Superior temporal gyrus (tissue), 1 donor: Measurements from ENCODE around the gene COX7A2L.
A peak's percentile ranks its signal among the peaks of the same experiment; 100 is the strongest.
"Not testable (repeated sequence)": the region's sequence is repeated elsewhere in the genome, so short reads cannot be mapped to it uniquely, and the experiment has no call there.

Source experiments
- DNase-seq: peaks from one replicate; pipeline ENCODE4 v3.0.0-alpha.2; 2016; ENCODE audit errors: extremely low spot score

The COX7A2L gene

GRCh38 chr2:42339191-42339912 is 21.7 kb downstream of the COX7A2L start:
- DNase-seq: no peak

GRCh38 chr2:42338567-42339190 is 22.3 kb downstream of the COX7A2L start:
- DNase-seq: no peak

GRCh38 chr2:42337846-42338566 is 23.0 kb downstream of the COX7A2L start:
- DNase-seq: no peak

GRCh38 chr2:42337356-42337820 is 23.6 kb downstream of the COX7A2L start:
- DNase-seq: no peak

GRCh38 chr2:42336361-42336965 is 24.6 kb downstream of the COX7A2L start:
- DNase-seq: no peak

- no peak for DNase-seq
These were observed 25.4 kb downstream of the COX7A2L start for GRCh38 chr2:42335514-42336104.

GRCh38 chr2:42334865-42335264 is 26.2 kb downstream of the COX7A2L start:
- DNase-seq: not testable (repeated sequence)

- DNase-seq: no peak
These were observed 26.8 kb downstream of the COX7A2L start for GRCh38 chr2:42334220-42334619.

- no peak for DNase-seq
These were observed 27.4 kb downstream of the COX7A2L start for GRCh38 chr2:42333579-42333978.

- DNase-seq: no peak
These were observed 28.4 kb downstream of the COX7A2L start for GRCh38 chr2:42332575-42332974.

GRCh38 chr2:42331569-42332284 is 29.3 kb downstream of the COX7A2L start:
- no peak for DNase-seq

- DNase-seq: no peak
These were observed 31.3 kb downstream of the COX7A2L start for GRCh38 chr2:42329736-42330135.

- DNase-seq: no peak
These were observed 32.1 kb downstream of the COX7A2L start for GRCh38 chr2:42328923-42329322.

- DNase-seq: peak; percentile 66
These were observed 32.7 kb downstream of the COX7A2L start for GRCh38 chr2:42328148-42328833.

- DNase-seq: no peak
These were observed 33.9 kb downstream of the COX7A2L start for GRCh38 chr2:42327125-42327524.

GRCh38 chr2:42325609-42326008 is 35.4 kb downstream of the COX7A2L start:
- no peak for DNase-seq

GRCh38 chr2:42324949-42325348 is 36.1 kb downstream of the COX7A2L start:
- DNase-seq: no peak

- no peak for DNase-seq
These were observed 36.8 kb downstream of the COX7A2L start for GRCh38 chr2:42324244-42324643.

- DNase-seq: no peak
These were observed 39.5 kb downstream of the COX7A2L start for GRCh38 chr2:42321452-42322064.

GRCh38 chr2:42319265-42319664 is 41.8 kb downstream of the COX7A2L start:
- DNase-seq: no peak
